ENCODE results near the gene OIT3. TPM values are rescaled to one million over a fixed set of nuclear protein-coding genes. Genes with fewer than 3 reads are reported as not detected.

OIT3 gene
- total RNA-seq, 3 donors from 2014 or later = 0.15 TPM; not detected in 2

DNA sequence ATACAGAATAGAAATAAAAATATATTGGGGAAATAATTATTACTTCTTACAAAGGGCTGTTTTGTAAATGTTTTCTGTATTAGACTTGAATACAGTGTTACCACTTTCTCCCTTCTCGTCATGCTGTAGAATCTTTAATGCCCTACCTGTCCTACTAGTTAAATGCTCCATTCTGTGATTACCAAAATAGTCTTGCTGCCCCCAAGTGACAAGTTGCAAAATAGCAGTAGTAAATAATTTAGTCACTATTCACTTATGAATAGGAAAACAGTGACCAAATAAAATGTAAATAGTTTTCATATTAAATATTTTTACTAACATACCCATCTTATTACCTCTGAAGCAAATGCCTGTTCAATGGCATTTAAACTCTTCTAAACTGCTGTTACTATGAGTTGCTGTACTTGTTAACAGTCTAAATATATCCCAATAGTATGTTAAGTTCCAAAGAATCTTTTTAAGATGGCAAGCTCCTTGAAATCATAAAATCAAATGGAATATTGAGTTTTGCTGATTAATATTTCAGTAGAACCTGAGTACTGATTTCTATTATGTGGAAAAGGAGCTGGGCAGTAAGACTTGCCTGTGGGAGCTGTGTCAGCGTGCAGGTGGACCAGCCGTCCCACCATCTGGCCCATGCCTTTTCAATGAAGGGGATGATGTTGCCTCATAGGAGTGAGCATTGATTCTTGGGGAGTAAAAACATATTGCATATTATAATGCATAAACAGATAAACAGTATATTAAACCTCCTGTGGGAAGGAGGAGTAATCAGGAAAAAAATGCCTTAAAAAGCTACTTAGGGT, 18.1 kb upstream of the OIT3 start:
- intact Hi-C loops (cut with DNase I; ENCODE audit: low total_unique reads) = no loop called here
- no peak for DNase-seq (ENCODE audit: low spot score in 2 of 2)
- Histone ChIP-seq H3K9me3 (no peaks in the 10 kb centered on the region), H3K27ac (no peak overlapping the region), H3K27me3 (no peaks in the 10 kb centered on the region), H3K4me3 (no peak overlapping the region), H3K4me1 (no peaks in the 10 kb centered on the region), H3K36me3 (no peaks in the 10 kb centered on the region)
- TF ChIP-seq POLR2AphosphoS5 (IDR thresholded peaks at IDR 0.05) (no peak), POLR2A (IDR thresholded peaks at IDR 0.05) (no peak)
- TF ChIP-seq, protein P1, sequence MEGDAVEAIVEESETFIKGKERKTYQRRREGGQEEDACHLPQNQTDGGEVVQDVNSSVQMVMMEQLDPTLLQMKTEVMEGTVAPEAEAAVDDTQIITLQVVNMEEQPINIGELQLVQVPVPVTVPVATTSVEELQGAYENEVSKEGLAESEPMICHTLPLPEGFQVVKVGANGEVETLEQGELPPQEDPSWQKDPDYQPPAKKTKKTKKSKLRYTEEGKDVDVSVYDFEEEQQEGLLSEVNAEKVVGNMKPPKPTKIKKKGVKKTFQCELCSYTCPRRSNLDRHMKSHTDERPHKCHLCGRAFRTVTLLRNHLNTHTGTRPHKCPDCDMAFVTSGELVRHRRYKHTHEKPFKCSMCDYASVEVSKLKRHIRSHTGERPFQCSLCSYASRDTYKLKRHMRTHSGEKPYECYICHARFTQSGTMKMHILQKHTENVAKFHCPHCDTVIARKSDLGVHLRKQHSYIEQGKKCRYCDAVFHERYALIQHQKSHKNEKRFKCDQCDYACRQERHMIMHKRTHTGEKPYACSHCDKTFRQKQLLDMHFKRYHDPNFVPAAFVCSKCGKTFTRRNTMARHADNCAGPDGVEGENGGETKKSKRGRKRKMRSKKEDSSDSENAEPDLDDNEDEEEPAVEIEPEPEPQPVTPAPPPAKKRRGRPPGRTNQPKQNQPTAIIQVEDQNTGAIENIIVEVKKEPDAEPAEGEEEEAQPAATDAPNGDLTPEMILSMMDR (IDR thresholded peaks at IDR 0.05) = peak in 2 of 3 donors; percentile 24 to 26

DNA sequence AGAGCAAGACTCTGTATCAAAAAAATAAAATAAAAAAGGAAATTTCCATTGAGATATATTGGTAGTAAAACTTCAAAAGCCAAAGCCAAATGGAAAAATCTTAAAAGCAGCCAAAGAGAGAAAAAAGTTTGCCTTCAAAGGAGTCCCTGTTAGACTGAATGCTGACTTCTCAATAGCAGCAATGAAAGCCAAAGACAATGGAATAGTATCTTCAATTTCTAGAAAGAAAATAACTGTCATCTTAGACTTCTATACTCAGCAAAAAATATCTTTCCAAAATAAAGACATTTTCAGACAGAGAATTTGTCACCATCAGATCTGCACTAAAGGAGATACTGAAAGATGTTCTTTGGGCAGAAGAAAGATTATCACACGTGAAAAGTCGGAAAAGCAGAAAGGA, 14.3 kb upstream of the OIT3 start:
- intact Hi-C loops (cut with DNase I; ENCODE audit: low total_unique reads) = no loop called here
- H3K27me3 ChIP-seq = no peaks in the 10 kb centered on the region
- H3K4me1 ChIP-seq = no peaks in the 10 kb centered on the region
- DNase-seq (ENCODE audit: low spot score in 2 of 2) = no peak
- H3K4me3 ChIP-seq = no peak overlapping the region
- no peaks in the 10 kb centered on the region for H3K36me3 ChIP-seq
- TF ChIP-seq, protein P1 (IDR thresholded peaks at IDR 0.05) = no peak
- TF ChIP-seq POLR2AphosphoS5 (IDR thresholded peaks at IDR 0.05) (no peak), POLR2A (IDR thresholded peaks at IDR 0.05) (no peak)
- H3K27ac ChIP-seq = no peak overlapping the region
- H3K9me3 ChIP-seq = no peaks in the 10 kb centered on the region

DNA sequence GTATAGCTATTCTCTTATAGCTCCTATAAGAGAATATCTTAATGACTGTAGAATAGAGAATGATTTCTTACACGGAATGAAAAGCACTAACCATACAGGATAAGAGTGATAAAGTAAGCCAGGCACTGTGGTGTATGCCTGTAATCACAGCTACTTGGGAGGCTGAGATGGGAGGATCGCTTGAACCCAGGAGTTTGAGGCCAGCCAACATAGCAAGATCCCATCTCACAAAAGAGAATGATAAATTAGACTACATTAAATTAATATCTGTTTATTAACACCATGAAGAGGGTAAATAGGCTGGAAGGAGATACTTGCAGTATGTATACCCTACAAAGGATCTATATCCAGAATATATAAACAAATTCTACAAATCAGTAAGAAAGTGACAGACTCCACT, 12.2 kb upstream of the OIT3 start:
- H3K27ac ChIP-seq = no peak overlapping the region
- no peaks in the 10 kb centered on the region for H3K9me3 ChIP-seq
- no peaks in the 10 kb centered on the region for H3K36me3 ChIP-seq
- H3K27me3 ChIP-seq = no peaks in the 10 kb centered on the region
- no peak overlapping the region for H3K4me3 ChIP-seq
- no peaks in the 10 kb centered on the region for H3K4me1 ChIP-seq
- TF ChIP-seq POLR2AphosphoS5 (IDR thresholded peaks at IDR 0.05) (no peak), POLR2A (IDR thresholded peaks at IDR 0.05) (no peak)
- TF ChIP-seq, protein P1 (IDR thresholded peaks at IDR 0.05) = no peak
- no peak for DNase-seq (ENCODE audit: low spot score in 2 of 2)
- intact Hi-C loops (cut with DNase I; ENCODE audit: low total_unique reads) = no loop called here

DNA sequence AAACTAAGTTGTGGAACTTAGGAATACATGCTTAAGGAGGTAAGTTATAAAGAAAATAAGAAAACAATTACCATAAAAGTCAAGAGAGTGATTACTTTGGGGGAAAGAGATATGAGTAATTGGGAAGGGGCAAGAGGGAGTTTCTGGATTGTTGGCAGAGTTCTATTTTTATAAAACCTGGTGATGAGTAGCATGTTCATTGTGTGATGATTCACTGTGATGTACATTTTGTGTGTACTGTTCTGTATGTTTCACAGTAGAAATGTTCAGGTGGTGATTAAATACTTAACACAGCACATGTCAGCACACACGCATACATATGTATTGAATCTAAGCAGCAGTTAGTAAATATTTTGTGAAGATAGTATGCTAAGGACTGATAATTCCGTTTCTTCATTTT, 9.7 kb upstream of the OIT3 start:
- Histone ChIP-seq H3K36me3 (no peaks in the 10 kb centered on the region), H3K27ac (no peak overlapping the region), H3K4me3 (no peak overlapping the region), H3K27me3 (no peaks in the 10 kb centered on the region), H3K9me3 (no peaks in the 10 kb centered on the region), H3K4me1 (no peaks in the 10 kb centered on the region)
- intact Hi-C loops (cut with DNase I; ENCODE audit: low total_unique reads) = no loop called here
- DNase-seq (ENCODE audit: low spot score in 2 of 2) = no peak
- TF ChIP-seq, protein P1 (IDR thresholded peaks at IDR 0.05) = no peak
- TF ChIP-seq POLR2A (IDR thresholded peaks at IDR 0.05) (no peak), POLR2AphosphoS5 (IDR thresholded peaks at IDR 0.05) (no peak)

DNA sequence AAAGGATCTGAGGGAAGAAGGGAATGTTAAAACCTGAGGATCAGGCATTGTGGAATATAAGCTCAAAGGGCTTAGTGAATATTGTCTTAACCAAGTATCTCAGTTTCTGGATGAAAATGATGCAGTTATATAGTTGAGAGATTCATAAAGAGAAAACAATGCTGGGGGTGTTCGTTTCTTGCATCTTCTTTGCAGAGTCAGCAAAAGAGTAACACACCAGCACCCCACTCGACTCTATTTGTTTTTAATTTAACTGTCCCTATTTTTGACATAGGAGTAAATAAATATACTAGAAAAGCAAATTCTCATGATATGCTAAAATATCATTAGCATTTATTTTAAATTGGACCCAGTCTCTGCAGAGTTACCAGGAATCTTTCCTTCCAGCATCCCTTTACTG, 7.6 kb upstream of the OIT3 start:
- Histone ChIP-seq H3K36me3 (no peaks in the 10 kb centered on the region), H3K27ac (no peak overlapping the region), H3K4me3 (no peak overlapping the region), H3K4me1 (no peaks in the 10 kb centered on the region), H3K9me3 (no peaks in the 10 kb centered on the region), H3K27me3 (no peaks in the 10 kb centered on the region)
- TF ChIP-seq POLR2AphosphoS5 (IDR thresholded peaks at IDR 0.05) (no peak), POLR2A (IDR thresholded peaks at IDR 0.05) (no peak)
- TF ChIP-seq, protein P1 (IDR thresholded peaks at IDR 0.05) = no peak
- DNase-seq (ENCODE audit: low spot score in 2 of 2) = no peak
- intact Hi-C loops (cut with DNase I; ENCODE audit: low total_unique reads) = no loop called here
